Testis (tissue), 3 donors: ENCODE measurements around the gene ABHD11. TPM values are rescaled to one million over a fixed set of nuclear protein-coding genes. Genes with fewer than 3 reads are reported as not detected.
A peak's percentile ranks its signal among the peaks of the same experiment; 100 is the strongest.

Experiments used
- DNase-seq: peaks from one replicate; pipeline ENCODE4 v3.0.0-alpha.2; 2019
- H3K27ac ChIP-seq, 2 donors: fragments of 200-600 bp; sonication (generic); one replicate each; pipeline ENCODE4 v1.5.1; 2019
- H3K27me3 ChIP-seq: fragments of 200-600 bp; sonication (generic); one replicate; pipeline ENCODE4 v1.5.1; 2019
- H3K36me3 ChIP-seq: fragments of 200-600 bp; sonication (generic); one replicate; pipeline ENCODE4 v1.5.1; 2017; ENCODE audit warnings: low read depth; ENCODE audit errors: missing control alignments
- H3K4me1 ChIP-seq: fragments of 200-600 bp; sonication (generic); one replicate; pipeline ENCODE4 v1.5.1; 2019
- H3K4me3 ChIP-seq, 2 donors: fragments of 200-600 bp; sonication (generic); one replicate each; pipeline ENCODE4 v1.5.1; 2017 to 2019
- H3K9me3 ChIP-seq: fragments of 200-600 bp; sonication (generic); one replicate; pipeline ENCODE4 v1.5.1; 2017
- POLR2A ChIP-seq: fragments of 450-650 bp; IDR thresholded peaks from one replicate; pipeline ENCODE4 v1.6.1; 2017; ENCODE audit warnings: antibody characterized with exemption, mild to moderate bottlenecking, moderate library complexity
- WGBS, 2 donors: methylation state at CpG; one replicate each; pipeline ENCODE4 v1.1.5; 2018; 5-methylcytosine and 5-hydroxymethylcytosine counted together
- intact Hi-C: fragments of 100-400 bp; cut with DNase I; formaldehyde crosslinking; loops from one replicate; pipeline ENCODE4 v1.15.1; 2023; ENCODE audit warnings: low total_unique reads
- polyA plus RNA-seq: library from polyadenylated mRNA; stranded (reverse); fragments of 350-450 nt; fragmentation: Illumina TruSeq; extraction: RNeasy Lipid Tissue Mini Kit (QIAGEN cat#74804); gene quantifications from one replicate; pipeline ENCODE4 v1.2.3, GENCODE V29; 2014; ENCODE audit warnings: low read depth, low replicate concordance; ENCODE audit not compliant: insufficient read depth
- total RNA-seq, 2 donors: library from RNA; depleted of rRNA; stranded (reverse); fragments of >200 nt; gene quantifications; one replicate each; pipeline ENCODE4 v1.2.3, GENCODE V29; 2016
- TF ChIP-seq, protein P1 (sequence below), 3 experiments: fragments of 450-650 bp in 2 of 3; fragments of 200-600 bp in 1 of 3; sonication (generic) in 1 of 3; IDR thresholded peaks; one replicate each; pipeline ENCODE4 v1.5.1; 2016 to 2019; ENCODE audit warnings: antibody characterized with exemption in 3 of 3, mild to moderate bottlenecking in 2 of 3, moderate library complexity in 1 of 3

Gene ABHD11
- total and polyA plus RNA-seq, 3 donors from 2014 or later = 21.6 to 33.1 (median 29.0) TPM

DNA sequence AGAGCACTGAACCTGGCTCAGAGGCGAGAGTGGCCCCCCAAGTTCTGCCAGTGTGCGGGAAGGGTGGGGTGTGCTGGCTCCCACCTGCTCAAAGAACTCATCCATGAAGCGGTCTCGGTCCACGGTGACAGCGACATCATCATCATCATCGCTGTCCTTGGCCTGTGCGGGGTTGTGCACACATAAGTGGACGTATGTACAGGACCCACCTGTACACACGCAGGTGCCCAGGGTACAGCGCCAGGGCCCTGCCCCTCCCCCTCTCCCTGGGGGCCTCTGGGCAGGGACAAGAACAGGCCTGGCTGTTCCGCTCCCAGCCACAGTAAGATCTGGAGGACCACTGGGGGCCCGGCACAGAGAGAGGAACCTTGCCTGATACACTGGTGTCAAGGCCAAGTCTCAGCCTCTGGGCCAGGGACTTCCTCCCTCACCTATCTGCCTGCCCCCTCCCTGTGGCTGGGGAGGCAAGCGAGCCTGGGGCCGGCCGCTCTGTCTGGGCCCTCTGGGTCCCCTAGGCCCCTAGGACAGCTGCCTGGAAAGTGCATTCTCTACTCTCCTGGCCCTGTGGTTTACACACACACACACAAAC, 29.5 kb downstream of the ABHD11 start:
- H3K36me3 ChIP-seq = no peaks in the 10 kb centered on the region

GRCh38 chr7:73707045-73707631, 31.5 kb downstream of the ABHD11 start:
- TF ChIP-seq, protein P1, sequence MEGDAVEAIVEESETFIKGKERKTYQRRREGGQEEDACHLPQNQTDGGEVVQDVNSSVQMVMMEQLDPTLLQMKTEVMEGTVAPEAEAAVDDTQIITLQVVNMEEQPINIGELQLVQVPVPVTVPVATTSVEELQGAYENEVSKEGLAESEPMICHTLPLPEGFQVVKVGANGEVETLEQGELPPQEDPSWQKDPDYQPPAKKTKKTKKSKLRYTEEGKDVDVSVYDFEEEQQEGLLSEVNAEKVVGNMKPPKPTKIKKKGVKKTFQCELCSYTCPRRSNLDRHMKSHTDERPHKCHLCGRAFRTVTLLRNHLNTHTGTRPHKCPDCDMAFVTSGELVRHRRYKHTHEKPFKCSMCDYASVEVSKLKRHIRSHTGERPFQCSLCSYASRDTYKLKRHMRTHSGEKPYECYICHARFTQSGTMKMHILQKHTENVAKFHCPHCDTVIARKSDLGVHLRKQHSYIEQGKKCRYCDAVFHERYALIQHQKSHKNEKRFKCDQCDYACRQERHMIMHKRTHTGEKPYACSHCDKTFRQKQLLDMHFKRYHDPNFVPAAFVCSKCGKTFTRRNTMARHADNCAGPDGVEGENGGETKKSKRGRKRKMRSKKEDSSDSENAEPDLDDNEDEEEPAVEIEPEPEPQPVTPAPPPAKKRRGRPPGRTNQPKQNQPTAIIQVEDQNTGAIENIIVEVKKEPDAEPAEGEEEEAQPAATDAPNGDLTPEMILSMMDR (IDR thresholded peaks at IDR 0.05) = no peak
- no peak for TF ChIP-seq POLR2A
- Histone ChIP-seq H3K4me1 (peaks cover 10% of the 10 kb centered on the region), H3K36me3 (no peaks in the 10 kb centered on the region), H3K27me3 (no peaks in the 10 kb centered on the region), H3K4me3 (no peak overlapping the region), H3K27ac (no peak overlapping the region), H3K9me3 (no peaks in the 10 kb centered on the region)
- WGBS, 2 donors = 83 to 84% methylated on average over 7 to 14 of the region's 15 CpGs
- DNase-seq = peak; percentile 87
- intact Hi-C loops = no loop called here

More for the DNA sequence above, 29.5 kb downstream of the ABHD11 start:
- H3K4me1 ChIP-seq = peaks cover 5% of the 10 kb centered on the region
- TF ChIP-seq, protein P1 (IDR thresholded peaks at IDR 0.05) = no peak
- TF ChIP-seq POLR2A = no peak
- H3K27ac ChIP-seq = no peak overlapping the region
- no peak overlapping the region for H3K4me3 ChIP-seq
- H3K9me3 ChIP-seq = no peaks in the 10 kb centered on the region
- DNase-seq = no peak
- H3K27me3 ChIP-seq = no peaks in the 10 kb centered on the region
- 74 to 87% methylated on average over 12 to 16 of the region's 16 CpGs for WGBS, 2 donors
- intact Hi-C loops = no loop called here

DNA sequence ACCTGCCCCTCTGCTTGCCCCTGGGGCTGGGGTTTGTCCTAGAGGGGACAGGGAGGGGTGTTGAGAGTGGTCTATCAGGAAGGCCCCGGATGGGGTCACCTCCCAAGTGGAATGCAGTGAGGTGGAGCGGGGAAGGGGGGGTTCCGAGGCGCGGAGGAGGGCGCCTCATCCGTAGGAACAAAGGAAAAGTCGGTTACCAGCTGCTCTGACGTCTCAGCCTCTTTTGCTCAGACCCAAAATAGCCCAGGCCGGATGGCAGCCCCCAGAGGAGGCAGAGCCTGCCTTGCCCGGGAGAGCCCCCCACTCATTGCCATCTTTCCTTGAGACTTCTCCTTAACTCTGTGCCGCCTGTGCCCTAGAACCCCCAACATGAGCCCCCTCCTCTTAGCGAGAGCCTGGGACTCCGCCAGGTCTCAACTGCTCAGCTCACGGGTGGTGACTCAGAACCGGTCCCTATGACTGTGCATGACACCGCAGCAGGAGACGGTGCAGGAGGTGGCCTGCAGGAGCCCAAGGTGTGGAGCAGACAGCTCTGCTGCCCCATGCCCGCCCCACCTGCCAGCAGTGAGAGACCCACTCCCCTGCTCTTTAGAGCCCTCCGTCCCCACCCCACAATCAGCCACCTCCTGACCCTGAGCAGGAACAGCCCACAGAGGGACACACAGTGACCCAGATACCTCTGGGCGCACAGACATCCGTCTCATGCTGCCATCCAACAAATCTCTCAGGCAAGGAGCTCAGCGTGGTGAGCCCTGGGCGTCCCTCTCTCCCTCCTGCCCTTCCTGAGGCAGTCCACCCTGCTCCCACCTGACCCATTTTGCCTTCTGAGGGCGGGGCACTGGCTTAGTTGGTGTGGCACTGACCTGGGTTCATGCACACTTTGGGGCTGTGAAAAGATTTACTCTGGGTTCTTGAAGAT, 32.2 kb downstream of the ABHD11 start:
- Histone ChIP-seq H3K4me3 (no peak overlapping the region), H3K27me3 (no peaks in the 10 kb centered on the region), H3K9me3 (no peaks in the 10 kb centered on the region), H3K36me3 (no peaks in the 10 kb centered on the region), H3K4me1 (peaks cover 10% of the 10 kb centered on the region), H3K27ac (no peak overlapping the region)
- intact Hi-C loops = no loop called here
- WGBS, 2 donors = 79 to 88% methylated on average over 14 to 25 of the region's 25 CpGs
- TF ChIP-seq POLR2A = no peak
- TF ChIP-seq, protein P1 (IDR thresholded peaks at IDR 0.05) = no peak
- no peak for DNase-seq

GRCh38 chr7:73705551-73705920, 33.1 kb downstream of the ABHD11 start:
- TF ChIP-seq, protein P1 (IDR thresholded peaks at IDR 0.05) = no peak
- Histone ChIP-seq H3K4me3 (no peak overlapping the region), H3K27ac (no peak overlapping the region), H3K36me3 (no peaks in the 10 kb centered on the region), H3K9me3 (no peaks in the 10 kb centered on the region), H3K4me1 (peaks cover 10% of the 10 kb centered on the region), H3K27me3 (no peaks in the 10 kb centered on the region)
- intact Hi-C loops = no loop called here
- no peak for DNase-seq
- WGBS, 2 donors = 88 to 92% methylated on average over 9 to 10 of the region's 10 CpGs
